Lower leg skin (tissue), 4 donors: ENCODE measurements around the gene TYW1B. TPM values are rescaled to one million over a fixed set of nuclear protein-coding genes. Genes with fewer than 3 reads are reported as not detected.
"Not testable (repeated sequence)": the region's sequence is repeated elsewhere in the genome, so short reads cannot be mapped to it uniquely, and the experiment has no call there.

ENCODE experiments used
- DNase-seq, 2 donors: peaks; one replicate each; pipeline ENCODE4 v3.0.0-alpha.2; 2019; ENCODE audit warnings: low spot score in 2 of 2
- H3K4me3 ChIP-seq: fragments of 200-600 bp; sonication (generic); 2 replicates; pipeline ENCODE4 v1.5.1; 2017; ENCODE audit warnings: mild to moderate bottlenecking, low read depth; ENCODE audit not compliant: poor library complexity, severe bottlenecking
- POLR2A ChIP-seq, 2 donors: fragments of 450-650 bp; IDR thresholded peaks; one replicate each; pipeline ENCODE4 v1.6.1; 2016 to 2017; ENCODE audit warnings: antibody characterized with exemption in 2 of 2, mild to moderate bottlenecking in 1 of 2, moderate library complexity in 1 of 2
- WGBS, 2 donors: methylation state at CpG; one replicate each; pipeline ENCODE4 v1.1.5; 2018; 5-methylcytosine and 5-hydroxymethylcytosine counted together
- intact Hi-C: fragments of 100-400 bp; cut with DNase I; formaldehyde crosslinking; loops from one replicate; pipeline ENCODE4 v1.15.0; 2023; ENCODE audit warnings: low total_unique reads
- total RNA-seq, 4 donors: library from RNA; depleted of rRNA; stranded (reverse); fragments of >200 nt; gene quantifications; one replicate each; pipeline ENCODE4 v1.1.0, GENCODE V29; 2016
- TF ChIP-seq, protein P1 (sequence below), 3 donors: fragments of 450-650 bp; IDR thresholded peaks; one replicate each; pipeline ENCODE4 v1.5.1; 2016; ENCODE audit warnings: antibody characterized with exemption in 3 of 3, mild to moderate bottlenecking in 3 of 3, moderate library complexity in 2 of 3

The TYW1B gene
- total RNA-seq, 4 donors from 2014 or later: 3.7 to 5.3 (median 4.1) TPM

DNA sequence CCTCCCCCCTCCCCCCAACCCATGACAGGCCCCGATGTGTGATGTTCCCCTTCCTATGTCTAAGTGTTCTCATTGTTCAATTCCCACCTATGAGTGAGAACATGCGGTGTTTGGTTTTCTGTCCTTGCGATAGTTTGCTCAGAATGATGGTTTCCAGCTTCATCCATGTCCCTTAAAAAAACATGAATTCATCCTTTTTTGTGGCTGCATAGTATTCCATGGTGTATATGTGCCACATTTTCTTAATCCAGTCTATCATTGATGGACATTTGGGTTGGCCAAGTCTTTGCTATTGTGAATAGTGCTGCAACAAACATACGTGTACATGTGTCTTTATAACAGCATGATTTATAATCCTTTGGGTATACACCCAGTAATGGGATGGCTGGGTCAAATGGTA, 107.1 kb downstream of the TYW1B start:
- H3K4me3 ChIP-seq, intact Hi-C loops, DNase-seq: not testable (repeated sequence)
- 97 to 99% methylated on average over 4 of the region's 4 CpGs for WGBS, 2 donors

DNA sequence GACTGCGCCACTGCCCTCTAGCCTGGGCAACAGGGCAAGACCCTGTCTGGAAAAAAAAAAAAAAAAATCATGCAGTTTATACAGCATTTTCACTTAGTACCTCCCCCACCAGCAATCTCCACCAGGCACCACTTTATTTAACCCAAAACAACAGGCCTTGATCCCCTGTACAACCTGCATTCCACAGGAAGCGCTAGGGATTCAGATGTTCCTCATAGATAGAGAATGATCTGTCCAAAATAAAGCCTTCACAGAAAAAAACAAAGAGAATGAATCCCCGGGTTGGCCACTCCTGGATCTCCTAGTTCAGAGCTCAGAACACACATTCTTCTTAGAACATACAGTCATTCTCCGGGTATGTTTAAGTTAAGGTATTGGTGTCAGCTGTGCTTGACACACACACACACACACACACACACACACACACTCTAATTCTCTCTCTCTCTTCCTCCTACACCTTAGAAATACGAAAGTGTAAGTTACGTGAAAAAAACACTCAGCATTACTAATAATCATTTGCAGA, 110.7 kb downstream of the TYW1B start:
- 93 to 95% methylated on average over 6 of the region's 6 CpGs for WGBS, 2 donors
- intact Hi-C loops, DNase-seq, H3K4me3 ChIP-seq: not testable (repeated sequence)

DNA sequence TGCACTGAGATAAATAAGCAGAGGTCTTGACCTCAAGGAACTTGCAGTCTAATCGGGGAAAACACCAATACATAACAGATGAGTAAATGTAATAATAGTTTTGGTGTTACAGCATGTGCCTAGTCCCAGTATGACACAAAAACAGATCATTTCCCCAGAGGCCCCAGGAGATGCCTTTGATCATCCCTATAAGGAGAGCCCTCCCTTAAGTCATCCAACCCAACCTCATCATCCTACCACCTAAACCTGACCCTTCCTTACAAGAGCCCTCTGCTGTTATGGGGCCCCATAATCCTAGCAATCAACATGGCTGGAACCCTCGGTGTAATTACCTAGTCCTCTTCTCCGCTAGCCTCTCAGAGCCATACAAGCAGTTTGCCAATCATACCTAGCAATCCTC, 116.1 kb downstream of the TYW1B start:
- H3K4me3 ChIP-seq, intact Hi-C loops, DNase-seq: not testable (repeated sequence)
- WGBS, 2 donors: 92 to 94% methylated on average over 3 of the region's 3 CpGs

DNA sequence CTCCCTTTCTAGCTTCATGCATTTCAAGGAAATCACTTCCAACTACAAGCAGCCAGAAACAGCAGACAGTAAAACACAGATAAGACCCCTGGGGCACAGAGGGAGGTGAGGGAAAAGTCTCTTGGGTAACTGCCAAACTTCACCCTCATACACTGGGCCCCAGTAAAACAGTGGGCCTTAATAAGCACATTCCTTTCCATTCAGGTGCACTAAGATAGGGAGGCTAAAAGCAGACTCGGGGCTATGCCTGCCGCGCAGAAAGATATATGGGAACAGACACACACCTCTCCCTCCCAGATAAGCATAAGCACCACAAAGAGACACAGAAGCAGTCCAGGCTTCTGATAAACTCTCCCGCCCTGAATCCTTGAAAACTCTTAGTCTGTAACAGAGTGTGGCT, 117.0 kb downstream of the TYW1B start:
- no peak for TF ChIP-seq POLR2A (IDR thresholded peaks at IDR 0.05)
- TF ChIP-seq, protein P1, sequence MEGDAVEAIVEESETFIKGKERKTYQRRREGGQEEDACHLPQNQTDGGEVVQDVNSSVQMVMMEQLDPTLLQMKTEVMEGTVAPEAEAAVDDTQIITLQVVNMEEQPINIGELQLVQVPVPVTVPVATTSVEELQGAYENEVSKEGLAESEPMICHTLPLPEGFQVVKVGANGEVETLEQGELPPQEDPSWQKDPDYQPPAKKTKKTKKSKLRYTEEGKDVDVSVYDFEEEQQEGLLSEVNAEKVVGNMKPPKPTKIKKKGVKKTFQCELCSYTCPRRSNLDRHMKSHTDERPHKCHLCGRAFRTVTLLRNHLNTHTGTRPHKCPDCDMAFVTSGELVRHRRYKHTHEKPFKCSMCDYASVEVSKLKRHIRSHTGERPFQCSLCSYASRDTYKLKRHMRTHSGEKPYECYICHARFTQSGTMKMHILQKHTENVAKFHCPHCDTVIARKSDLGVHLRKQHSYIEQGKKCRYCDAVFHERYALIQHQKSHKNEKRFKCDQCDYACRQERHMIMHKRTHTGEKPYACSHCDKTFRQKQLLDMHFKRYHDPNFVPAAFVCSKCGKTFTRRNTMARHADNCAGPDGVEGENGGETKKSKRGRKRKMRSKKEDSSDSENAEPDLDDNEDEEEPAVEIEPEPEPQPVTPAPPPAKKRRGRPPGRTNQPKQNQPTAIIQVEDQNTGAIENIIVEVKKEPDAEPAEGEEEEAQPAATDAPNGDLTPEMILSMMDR (IDR thresholded peaks at IDR 0.05): no peak
- H3K4me3 ChIP-seq: no peak overlapping the region
- DNase-seq: no peak
- intact Hi-C loops: no loop called here
- 82 to 91% methylated on average over 4 of the region's 4 CpGs for WGBS, 2 donors

DNA sequence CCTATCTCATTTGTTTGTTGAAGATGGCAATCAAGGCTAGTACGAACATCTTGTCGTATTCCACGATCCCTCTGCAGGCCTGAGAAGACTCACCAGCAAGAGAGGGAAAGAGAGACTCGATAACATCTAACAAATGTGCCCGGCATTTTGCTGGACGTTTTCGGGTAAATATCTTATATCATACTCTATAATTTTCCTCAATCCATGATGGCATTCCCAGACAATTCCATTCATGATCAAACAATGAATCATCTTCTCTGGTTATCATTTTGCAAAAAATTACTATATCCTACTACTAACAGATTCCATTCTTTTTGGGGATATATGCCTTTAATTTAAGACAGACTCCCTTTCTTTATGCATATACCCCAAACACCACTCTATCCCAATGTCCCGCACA, 118.1 kb downstream of the TYW1B start:
- no peak for TF ChIP-seq POLR2A (IDR thresholded peaks at IDR 0.05)
- TF ChIP-seq, protein P1 (IDR thresholded peaks at IDR 0.05): no peak
- no peak for DNase-seq
- no peak overlapping the region for H3K4me3 ChIP-seq
- WGBS, 2 donors: 96 to 98% methylated on average over 8 of the region's 8 CpGs
- intact Hi-C loops: no loop called here

DNA sequence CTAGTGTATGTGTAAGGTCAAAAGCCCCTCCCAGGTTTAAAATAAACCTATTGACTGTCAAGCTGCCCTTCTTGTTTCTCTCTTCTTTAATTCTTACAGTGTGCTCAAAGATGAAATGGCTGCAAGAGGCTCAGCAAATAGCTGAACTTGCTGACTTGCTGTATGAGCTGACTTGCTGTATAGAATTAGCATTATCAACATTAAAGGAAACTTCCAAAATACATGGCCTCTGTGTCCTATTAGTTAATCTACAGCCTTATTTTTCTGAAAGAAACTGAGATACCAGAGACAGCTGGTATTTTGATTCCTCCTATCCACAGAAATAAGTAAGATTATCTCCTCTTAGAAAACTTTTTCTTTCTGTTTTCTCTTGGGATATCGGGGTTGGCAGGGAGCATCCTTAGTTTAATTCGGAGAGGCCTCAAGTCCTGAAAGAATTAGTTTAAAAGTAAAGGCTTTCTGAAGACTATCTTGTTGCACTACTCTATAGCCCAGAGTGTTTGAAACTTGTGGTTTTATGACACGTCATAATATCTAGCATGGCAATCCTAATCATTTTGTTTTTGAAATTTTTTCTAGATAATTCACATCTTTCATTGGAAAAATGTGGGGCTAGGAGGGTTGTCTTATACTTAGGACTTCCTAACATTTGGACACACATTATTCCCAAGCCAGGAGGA, 119.5 kb downstream of the TYW1B start:
- intact Hi-C loops, H3K4me3 ChIP-seq, DNase-seq: not testable (repeated sequence)
- WGBS, 2 donors: 58 to 59% methylated on average over 3 of the region's 3 CpGs

DNA sequence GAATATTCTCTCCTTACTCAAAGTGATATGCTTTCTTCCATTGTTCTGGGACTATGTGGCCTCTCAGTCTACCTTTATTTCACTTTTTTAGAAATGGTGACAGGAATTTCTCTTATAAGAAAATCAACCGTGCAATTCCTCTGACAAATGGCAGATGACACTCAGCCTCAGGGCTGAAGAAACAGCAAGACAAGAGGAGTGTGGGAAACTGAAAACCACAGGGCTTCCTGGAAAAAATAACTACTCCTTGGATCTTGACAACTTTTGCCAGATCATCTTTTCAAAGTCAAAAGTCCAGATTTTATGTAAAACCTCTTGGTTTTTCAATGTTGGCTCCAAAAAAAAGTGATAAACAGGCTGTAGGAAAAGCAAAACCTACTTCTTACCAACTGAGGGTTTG, 121.5 kb downstream of the TYW1B start:
- TF ChIP-seq POLR2A (IDR thresholded peaks at IDR 0.05): no peak
- TF ChIP-seq, protein P1 (IDR thresholded peaks at IDR 0.05): no peak
- 47 to 54% methylated on average over 1 of the region's 1 CpG for WGBS, 2 donors
- no peak for DNase-seq
- intact Hi-C loops: no loop called here
- H3K4me3 ChIP-seq: no peak overlapping the region

DNA sequence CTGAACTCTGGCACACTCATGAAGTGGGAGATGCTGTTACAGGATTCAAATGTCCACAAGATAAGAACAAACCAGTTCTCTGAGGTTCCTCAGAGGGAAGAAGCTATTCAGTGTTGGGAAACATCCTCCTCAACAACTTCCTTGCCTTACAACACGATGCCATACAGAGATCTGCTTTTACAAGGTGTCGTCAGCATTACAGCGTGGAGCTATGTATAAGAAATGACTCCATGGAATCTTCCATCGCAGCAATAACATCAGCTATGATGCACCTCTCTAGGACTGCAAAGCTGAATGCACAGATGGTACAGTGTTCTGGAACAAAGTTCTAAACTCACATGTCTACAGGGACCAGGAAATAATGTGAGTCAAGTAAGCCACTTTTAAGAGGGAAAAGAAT, 122.3 kb downstream of the TYW1B start:
- intact Hi-C loops, DNase-seq, H3K4me3 ChIP-seq: not testable (repeated sequence)
- WGBS, 2 donors: 76 to 90% methylated on average over 4 of the region's 4 CpGs
